ENCODE data around the gene MAP2K5. TPM values are rescaled to one million over a fixed set of nuclear protein-coding genes. Genes with fewer than 3 reads are reported as not detected.
A peak's percentile ranks its signal among the peaks of the same experiment; 100 is the strongest.

MAP2K5 gene
- total RNA-seq, 1 experiment from 2014 or later = 13.9 TPM

- Histone ChIP-seq H3K4me1 (peaks cover 7% of the 10 kb centered on the region; the same call in 1 of the 2 replicates), H3K27me3 (no peaks in the 10 kb centered on the region)
- peak; percentile 44 to 69 for DNase-seq
These were observed 289.6 kb downstream of the MAP2K5 start for GRCh38 chr15:67832031-67832551.

DNA sequence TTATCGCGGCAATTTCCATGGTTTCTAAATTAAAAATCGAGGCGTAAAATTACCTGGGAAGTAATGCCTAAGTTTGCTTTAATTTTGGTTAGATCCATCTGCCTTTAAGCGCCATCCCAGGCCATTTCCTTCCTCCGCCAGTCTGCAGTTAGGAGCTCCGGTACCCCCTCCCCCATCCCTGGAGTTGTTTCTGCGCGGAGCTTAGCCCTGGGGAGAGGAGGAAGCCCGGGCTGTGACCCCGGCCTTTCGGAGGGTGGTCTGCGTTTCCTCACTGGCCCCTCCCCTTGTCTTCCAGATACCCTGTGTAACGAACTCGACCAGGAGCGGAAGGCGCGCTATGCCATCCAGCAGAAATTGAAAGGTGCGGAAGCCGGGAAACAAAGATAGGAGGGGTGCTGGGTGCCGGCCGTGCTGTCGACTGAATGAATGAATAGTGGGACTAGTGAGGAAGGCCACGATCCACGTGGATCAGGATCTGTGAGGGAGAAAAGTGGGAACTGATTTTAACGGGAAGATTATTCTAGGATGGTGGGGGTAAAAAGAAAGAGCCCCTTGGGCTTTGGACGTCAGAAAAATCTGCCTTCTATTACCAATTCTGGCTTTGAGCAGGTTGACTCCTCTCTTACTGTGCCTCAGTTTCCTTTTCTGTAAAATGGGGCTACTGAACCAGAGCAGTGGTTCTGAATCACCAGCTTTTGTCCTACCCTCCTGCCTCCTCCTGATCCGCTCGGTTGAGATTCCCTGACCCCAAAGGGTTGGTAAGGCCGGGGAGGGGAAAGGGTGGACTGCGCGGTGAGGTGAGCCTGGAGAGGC, 290.6 kb downstream of the MAP2K5 start:
- Histone ChIP-seq H3K9me3 (replicated peaks) (peaks cover 12% of the 10 kb centered on the region; the same call in 1 of the 2 replicates), H3K4me1 (peaks cover 8% of the 10 kb centered on the region; the same call in 1 of the 2 replicates), H3K27ac (no peak overlapping the region), H3K36me3 (no peaks in the 10 kb centered on the region; the same call in 1 of the 2 replicates), H3K4me3 (no peak overlapping the region), H3K27me3 (no peaks in the 10 kb centered on the region)
- DNase-seq = no peak

More at GRCh38 chr15:67832031-67832551, 289.6 kb downstream of the MAP2K5 start:
- Histone ChIP-seq H3K4me3 (no peak overlapping the region), H3K27ac (no peak overlapping the region), H3K36me3 (no peaks in the 10 kb centered on the region; the same call in 1 of the 2 replicates), H3K9me3 (replicated peaks) (peaks cover 12% of the 10 kb centered on the region; the same call in 1 of the 2 replicates)

GRCh38 chr15:67833710-67834511, 291.4 kb downstream of the MAP2K5 start:
- no peak for DNase-seq
- Histone ChIP-seq H3K4me1 (peaks cover 8% of the 10 kb centered on the region; the same call in 1 of the 2 replicates), H3K27ac (no peak overlapping the region), H3K36me3 (no peaks in the 10 kb centered on the region; the same call in 1 of the 2 replicates), H3K27me3 (no peaks in the 10 kb centered on the region), H3K9me3 (replicated peaks) (peaks cover 9% of the 10 kb centered on the region; the same call in 1 of the 2 replicates), H3K4me3 (no peak overlapping the region)

GRCh38 chr15:67834581-67835296, 292.2 kb downstream of the MAP2K5 start:
- 0 out of 2 replicates have a peak, but pooled peaks cover 5% of the 10 kb centered on the region for H3K9me3 ChIP-seq (replicated peaks)
- DNase-seq = no peak
- H3K4me3 ChIP-seq = no peak overlapping the region
- no peaks in the 10 kb centered on the region for H3K27me3 ChIP-seq
- no peaks in the 10 kb centered on the region; the same call in 1 of the 2 replicates for H3K36me3 ChIP-seq
- peaks cover 8% of the 10 kb centered on the region; the same call in 1 of the 2 replicates for H3K4me1 ChIP-seq
- H3K27ac ChIP-seq = no peak overlapping the region

- DNase-seq = no peak
- Histone ChIP-seq H3K9me3 (replicated peaks) (0 out of 2 replicates have a peak, but pooled peaks cover under 1% of the 10 kb centered on the region), H3K27ac (peak overlapping the region; percentile 60), H3K36me3 (no peaks in the 10 kb centered on the region), H3K4me3 (peak overlapping the region; percentile 52), H3K4me1 (peaks cover 8% of the 10 kb centered on the region; the same call in 1 of the 2 replicates), H3K27me3 (no peaks in the 10 kb centered on the region)
These were observed 293.0 kb downstream of the MAP2K5 start for GRCh38 chr15:67835297-67836133.

DNA sequence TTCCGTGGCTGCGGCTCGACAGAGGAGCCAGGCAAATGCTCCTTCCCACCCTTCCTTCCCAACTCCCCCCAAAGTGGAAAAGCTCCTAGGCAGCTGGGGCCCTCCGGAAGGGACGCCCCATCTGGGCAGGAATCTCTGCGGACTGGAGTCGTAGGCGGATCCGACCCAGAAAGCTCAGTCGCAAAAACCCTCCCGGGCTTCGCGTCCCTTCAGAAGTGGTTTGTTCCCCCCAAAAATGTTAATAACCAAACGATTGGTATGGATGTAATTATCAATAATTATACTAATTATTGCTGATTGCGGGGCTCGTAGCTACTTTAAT, 293.6 kb downstream of the MAP2K5 start:
- Histone ChIP-seq H3K27ac (peak overlapping the region; percentile 60), H3K36me3 (no peaks in the 10 kb centered on the region), H3K4me1 (peaks cover 8% of the 10 kb centered on the region; the same call in 1 of the 2 replicates), H3K9me3 (replicated peaks) (no peaks in the 10 kb centered on the region), H3K27me3 (no peaks in the 10 kb centered on the region), H3K4me3 (peak overlapping the region; percentile 52)
- DNase-seq = peak; percentile 50 to 75

DNA sequence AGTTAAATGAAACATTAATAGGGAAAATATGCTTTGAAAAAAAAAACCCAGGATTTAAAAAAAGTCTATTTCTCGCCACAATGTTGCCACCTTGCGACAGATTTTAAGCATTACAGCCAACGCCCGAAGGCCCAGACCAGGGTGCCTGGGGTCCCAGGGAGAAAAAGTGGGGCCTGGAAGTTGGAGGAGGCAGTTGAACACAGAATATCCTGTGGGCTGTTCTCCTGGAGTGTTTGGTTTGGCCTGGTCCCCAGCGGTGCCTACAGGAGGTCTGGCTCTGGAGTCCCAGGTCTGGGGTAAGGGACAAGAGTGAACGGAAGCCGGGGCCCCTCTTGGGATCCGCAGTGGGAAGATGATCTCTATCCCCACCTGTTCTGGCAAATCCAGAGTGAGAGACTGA, 294.0 kb downstream of the MAP2K5 start:
- Histone ChIP-seq H3K27ac (peak overlapping the region; percentile 60), H3K36me3 (no peaks in the 10 kb centered on the region), H3K27me3 (no peaks in the 10 kb centered on the region), H3K4me3 (peak overlapping the region; percentile 52), H3K4me1 (peaks cover 9% of the 10 kb centered on the region; the same call in 1 of the 2 replicates), H3K9me3 (replicated peaks) (no peaks in the 10 kb centered on the region)
- DNase-seq = peak; percentile 91 to 97

DNA sequence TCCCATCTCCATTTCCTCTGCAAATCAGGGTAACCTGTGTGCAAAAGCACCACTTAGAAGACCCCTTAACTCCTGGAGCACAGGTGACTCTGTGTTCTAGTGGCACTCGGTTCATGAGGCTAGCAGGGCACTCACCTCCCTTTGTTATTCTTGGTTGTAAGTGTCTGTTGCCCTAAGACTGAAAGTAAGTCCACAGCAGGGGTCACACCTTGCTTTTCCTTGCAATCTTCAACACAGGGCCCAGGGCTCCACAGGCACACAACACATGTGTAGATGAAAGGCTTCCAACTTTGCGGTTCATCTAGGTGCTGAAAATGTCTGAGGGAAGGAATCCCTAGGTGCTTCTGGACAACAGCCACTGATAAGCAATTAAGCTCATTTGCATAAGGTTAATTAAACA, 294.5 kb downstream of the MAP2K5 start:
- Histone ChIP-seq H3K9me3 (replicated peaks) (no peaks in the 10 kb centered on the region), H3K27ac (peak overlapping the region; percentile 60), H3K27me3 (no peaks in the 10 kb centered on the region), H3K4me1 (peaks cover 12% of the 10 kb centered on the region; the same call in 1 of the 2 replicates), H3K36me3 (no peaks in the 10 kb centered on the region), H3K4me3 (peak overlapping the region; percentile 52)
- DNase-seq = no peak

DNA sequence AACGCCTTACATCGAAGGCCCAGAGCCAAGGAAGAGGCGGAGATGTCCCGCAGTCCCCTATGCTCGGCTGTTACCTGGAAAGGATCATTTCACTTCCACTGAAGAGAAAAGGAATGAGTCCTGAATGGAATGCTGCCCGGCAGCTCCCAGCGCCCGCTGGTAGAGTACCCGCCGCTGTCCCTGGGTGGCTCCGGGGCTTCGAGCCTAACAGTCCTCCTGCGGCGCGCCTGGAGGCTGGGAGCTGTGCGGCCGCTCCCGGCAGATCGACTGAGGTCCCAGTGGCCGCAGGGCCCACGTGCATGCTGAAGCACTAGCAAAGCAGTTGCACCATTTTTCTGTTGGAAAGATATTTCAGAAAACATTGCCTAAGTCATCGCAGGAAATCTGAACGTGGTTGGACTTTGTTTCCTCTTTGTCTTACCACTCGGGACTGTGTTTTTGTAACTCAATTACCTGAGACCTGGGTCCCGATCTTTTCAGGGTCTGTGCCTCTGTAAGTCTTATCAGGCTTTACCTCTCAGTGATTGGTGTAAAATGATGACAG, 296.4 kb downstream of the MAP2K5 start:
- no peaks in the 10 kb centered on the region for H3K27me3 ChIP-seq
- no peak overlapping the region; the same call in 1 of the 2 replicates for H3K27ac ChIP-seq
- no peaks in the 10 kb centered on the region for H3K36me3 ChIP-seq
- peak; percentile 70 to 77 for DNase-seq
- peaks cover 12% of the 10 kb centered on the region; the same call in 1 of the 2 replicates for H3K4me1 ChIP-seq
- H3K4me3 ChIP-seq = peak overlapping the region; percentile 78
- no peaks in the 10 kb centered on the region for H3K9me3 ChIP-seq (replicated peaks)

- H3K9me3 ChIP-seq (replicated peaks) = no peaks in the 10 kb centered on the region
- peak; percentile 74 to 90 for DNase-seq
- no peaks in the 10 kb centered on the region for H3K36me3 ChIP-seq
- peaks cover 12% of the 10 kb centered on the region; the same call in 1 of the 2 replicates for H3K4me1 ChIP-seq
- H3K27me3 ChIP-seq = no peaks in the 10 kb centered on the region
- H3K27ac ChIP-seq = peak overlapping the region; percentile 92
- peak overlapping the region; percentile 78 for H3K4me3 ChIP-seq
These were observed 297.0 kb downstream of the MAP2K5 start for GRCh38 chr15:67839499-67839928.

- H3K36me3 ChIP-seq = no peaks in the 10 kb centered on the region
- peak within 1 kb of the TSS; percentile 78 for H3K4me3 ChIP-seq
- peak within 1 kb of the TSS; percentile 92 for H3K27ac ChIP-seq
- peak; percentile 97 for DNase-seq
- H3K9me3 ChIP-seq (replicated peaks) = no peaks in the 10 kb centered on the region
- H3K4me1 ChIP-seq = peaks cover 12% of the 10 kb centered on the region; the same call in 1 of the 2 replicates
- no peaks in the 10 kb centered on the region for H3K27me3 ChIP-seq
These were observed 297.6 kb downstream of the MAP2K5 start, which contains the start of gene RNU6-1 for GRCh38 chr15:67839929-67840748. Gene RNU6-1, minus strand, starts transcription at chr15:67840045.

DNA sequence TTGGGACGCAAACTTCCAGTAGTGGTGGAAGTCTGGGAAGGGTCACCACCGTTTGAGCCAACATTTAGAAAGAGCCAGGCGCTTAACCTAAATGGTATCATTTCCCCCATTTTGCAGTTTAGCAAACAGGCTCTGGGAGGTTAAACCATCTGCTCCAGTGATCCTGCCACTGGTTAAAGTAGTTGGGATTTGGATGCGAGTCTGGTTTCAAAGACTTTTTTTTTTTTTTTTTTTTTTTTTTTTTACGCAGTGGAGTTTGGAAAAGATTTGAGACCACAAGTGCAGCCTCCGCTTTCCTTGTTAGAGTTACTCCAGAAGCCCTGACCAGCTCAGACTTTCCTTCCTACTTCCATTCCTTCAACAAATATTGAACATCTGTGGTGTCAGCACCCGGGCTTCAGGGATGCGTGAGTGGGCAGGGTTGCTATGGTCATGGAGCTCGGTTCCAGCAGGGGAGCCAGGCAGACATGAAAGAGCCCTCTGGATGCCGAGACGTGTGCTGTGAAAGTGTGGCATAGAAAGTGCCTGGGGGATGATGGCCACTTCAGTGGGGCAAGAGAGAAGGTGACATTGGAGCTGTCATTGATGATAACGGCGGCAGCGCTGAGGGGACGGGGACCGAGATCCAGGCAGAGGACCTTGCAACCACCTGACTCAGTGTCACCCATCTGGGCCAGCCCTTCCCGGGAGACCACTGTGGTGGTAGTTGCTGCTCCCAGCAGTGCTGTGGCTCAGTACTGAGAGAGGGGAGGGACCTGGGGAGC, 298.4 kb downstream of the MAP2K5 start:
- DNase-seq = peak; percentile 47 to 71
- H3K4me1 ChIP-seq = peaks cover 9% of the 10 kb centered on the region; the same call in 1 of the 2 replicates
- H3K4me3 ChIP-seq = peak overlapping the region; percentile 78
- H3K27me3 ChIP-seq = no peaks in the 10 kb centered on the region
- H3K27ac ChIP-seq = peak overlapping the region; percentile 92
- no peaks in the 10 kb centered on the region for H3K9me3 ChIP-seq (replicated peaks)
- no peaks in the 10 kb centered on the region for H3K36me3 ChIP-seq
